HG03159 (cell line): ENCODE measurements around the gene RHOXF2.
"Not testable (repeated sequence)": the region's sequence is repeated elsewhere in the genome, so short reads cannot be mapped to it uniquely, and the experiment has no call there.

ENCODE experiments used
- ATAC-seq: cut with Tn5 transposase; IDR thresholded peaks from one replicate; pipeline ENCODE4 v1.9.1; 2021; ENCODE audit warnings: mild to moderate bottlenecking, moderate library complexity; ENCODE audit not compliant: unreplicated experiment

Gene RHOXF2

DNA sequence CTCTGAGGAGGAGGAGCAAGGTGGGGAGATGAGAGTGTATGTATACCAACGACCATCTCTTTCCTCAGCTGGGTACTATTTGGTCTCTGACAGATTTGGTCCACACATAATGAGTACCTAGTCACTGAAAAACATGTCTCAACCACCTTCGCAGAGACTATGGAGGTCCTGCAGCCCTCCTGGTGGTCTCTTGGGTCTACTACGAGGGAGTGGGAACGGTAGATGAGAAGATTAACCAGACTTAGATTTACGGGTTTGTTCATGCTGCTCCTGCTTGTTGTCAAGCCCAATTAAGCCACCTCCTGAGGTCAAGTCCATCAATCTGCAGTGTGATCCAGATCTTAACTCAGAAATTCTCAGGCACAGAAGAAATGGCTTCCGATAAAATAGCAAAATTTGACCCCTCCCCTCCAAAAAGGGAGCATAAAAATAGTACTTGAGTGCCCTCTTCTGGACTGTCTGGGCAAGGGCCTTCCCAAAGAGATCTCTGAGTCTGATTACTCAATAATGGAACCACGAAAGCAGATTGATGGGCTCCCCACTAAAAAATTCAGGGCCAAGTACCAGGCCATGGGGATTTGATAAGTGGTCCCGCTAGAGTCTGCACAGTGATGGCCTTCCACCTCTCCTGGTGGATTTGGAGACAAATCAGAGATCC is 38.3 kb downstream of the RHOXF2 start:
- ATAC-seq = not testable (repeated sequence)

GRCh38 chrX:120200851-120201250 is 42.4 kb downstream of the RHOXF2 start:
- no peak for ATAC-seq

DNA sequence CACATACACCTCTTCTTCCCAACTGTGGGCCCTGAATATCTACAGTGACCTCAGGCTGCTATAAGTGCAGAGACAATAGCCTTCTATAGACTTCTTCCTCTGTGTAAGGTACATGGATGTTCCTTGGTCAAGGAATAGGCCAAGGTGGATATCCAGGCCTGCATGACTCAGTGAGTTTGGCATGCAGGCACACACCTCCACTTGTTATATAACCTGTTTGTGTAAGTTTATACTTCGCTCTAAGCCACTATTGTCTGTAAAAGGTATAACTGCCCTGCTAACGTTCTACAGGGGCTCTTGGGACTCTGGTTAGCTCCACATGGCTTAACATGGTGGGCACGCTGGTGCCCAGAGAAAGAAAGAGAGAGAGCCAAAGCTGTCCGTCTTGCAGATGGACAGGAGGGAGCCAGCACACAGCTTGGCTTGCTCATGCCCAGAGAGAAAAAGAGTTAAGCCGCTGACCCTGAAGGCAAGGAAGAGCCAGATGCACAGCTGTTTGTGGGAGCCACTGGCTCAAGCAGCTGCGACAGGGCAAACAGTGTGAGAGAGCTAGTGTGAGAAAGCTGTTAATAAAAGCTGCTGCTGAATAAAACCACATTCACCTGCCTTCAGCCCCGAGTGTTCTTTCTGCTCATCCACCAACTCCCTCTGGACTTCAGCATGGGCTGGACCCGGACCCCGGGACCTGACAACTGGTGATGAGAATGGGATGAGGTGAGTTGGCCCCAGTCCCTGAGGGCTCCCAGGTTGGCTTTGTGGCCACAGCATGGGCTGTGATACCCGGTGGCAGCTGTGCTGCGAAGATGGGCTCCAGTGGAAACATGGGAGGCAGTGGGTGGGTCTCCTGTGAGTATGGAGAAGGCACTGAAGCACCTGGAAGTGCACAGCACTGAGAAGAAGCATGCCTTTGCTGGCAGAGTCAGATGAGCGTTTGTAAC is 47.7 kb downstream of the RHOXF2 start:
- ATAC-seq = no peak

GRCh38 chrX:120207009-120207605 is 48.7 kb downstream of the RHOXF2 start:
- no peak for ATAC-seq

DNA sequence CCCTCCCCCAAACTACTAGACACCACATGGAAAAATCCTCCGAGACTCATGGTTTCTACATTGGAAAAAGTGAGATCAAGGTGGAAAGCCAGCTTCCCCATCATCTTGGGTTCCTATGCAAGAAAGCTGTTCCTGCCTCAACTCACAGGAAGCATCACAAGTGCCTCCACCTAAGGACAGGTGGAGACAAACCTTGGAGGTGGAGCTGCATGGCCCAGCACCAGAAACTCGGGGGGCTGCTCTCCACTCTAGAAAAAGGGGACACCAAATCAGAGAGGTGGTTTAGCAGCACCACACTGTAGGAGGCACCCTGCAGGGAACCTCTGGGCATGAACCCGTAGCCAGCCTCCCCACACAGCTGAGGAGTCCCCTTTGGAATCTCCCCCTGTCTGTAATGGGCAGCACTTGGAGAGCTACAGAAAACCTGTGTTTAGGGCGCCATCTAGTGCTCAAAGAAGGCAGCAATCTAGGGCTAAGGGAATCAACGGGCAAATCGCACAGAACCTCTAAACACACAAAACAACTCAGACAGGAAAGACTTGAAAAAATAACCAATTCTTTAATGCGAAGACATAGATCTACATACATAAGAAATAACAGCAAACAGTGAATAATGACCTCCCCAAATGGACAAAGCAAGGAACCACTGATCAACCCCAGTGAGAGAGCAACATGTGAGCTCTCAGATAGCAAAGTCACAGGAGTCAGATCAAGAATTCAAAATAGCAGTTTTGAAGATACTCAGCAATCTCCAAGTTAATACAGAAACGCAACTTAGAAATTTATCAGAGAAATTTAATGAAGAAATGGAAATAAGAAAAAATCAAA is 55.2 kb downstream of the RHOXF2 start:
- ATAC-seq = peak; percentile 97
